HPDE6-E6E7 (cell line): ENCODE data around the gene PPP2R5B.
"Not testable (repeated sequence)": the region's sequence is repeated elsewhere in the genome, so short reads cannot be mapped to it uniquely, and the experiment has no call there.

Source experiments
- DNase-seq: peaks from one replicate; pipeline ENCODE4 v3.0.0; 2011; ENCODE audit warnings: missing footprints; ENCODE audit errors: extremely low spot score

The PPP2R5B gene

GRCh38 chr11:64976651-64977050 lies 52.2 kb downstream of the PPP2R5B start:
- DNase-seq: no peak

DNA sequence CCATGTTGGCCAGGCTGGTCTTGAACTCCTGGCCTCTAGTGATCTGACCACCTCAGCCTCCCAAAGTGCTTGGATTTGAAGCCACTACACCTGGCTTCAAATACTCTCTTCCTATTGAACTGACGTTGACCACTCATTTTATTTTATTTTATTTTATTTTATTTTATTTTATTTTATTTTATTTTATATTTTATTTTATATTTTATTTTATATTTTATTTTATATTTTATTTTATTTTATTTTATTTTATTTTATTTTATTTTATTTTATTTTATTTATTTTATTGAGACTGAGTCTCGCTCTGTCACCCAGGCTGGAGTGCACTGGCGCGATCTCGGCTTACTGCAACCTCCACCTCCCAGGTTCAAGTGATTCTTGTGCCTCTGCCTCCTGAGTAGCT lies 58.9 kb downstream of the PPP2R5B start:
- not testable (repeated sequence) for DNase-seq
